DND-41 (cell line): ENCODE data around the gene EAF1.
A peak's percentile ranks its signal among the peaks of the same experiment; 100 is the strongest.

Experiments
- ATAC-seq: fragments of 200-7000 bp; cut with Tn5 transposase; 3 replicates; pipeline ENCODE4 v1.9.1; 2021; ENCODE audit warnings: low read depth; ENCODE audit not compliant: insufficient read depth
- DNase-seq: peaks from one replicate; pipeline ENCODE4 v3.0.0-alpha.2; 2020
- H2AFZ ChIP-seq: 2 replicates; pipeline ENCODE4 v1.6.0; 2012; ENCODE audit warnings: low read depth, low read length
- H3K27ac ChIP-seq: 2 replicates; pipeline ENCODE4 v1.5.1; 2012; ENCODE audit warnings: low read length, inconsistent platforms
- H3K27me3 ChIP-seq: fragments of 200-600 bp; sonication (generic); 2 replicates; pipeline ENCODE4 v1.6.0; 2012; ENCODE audit warnings: low read length, mild to moderate bottlenecking, inconsistent platforms; ENCODE audit not compliant: insufficient read depth, poor library complexity
- H3K36me3 ChIP-seq: 2 replicates; pipeline ENCODE4 v1.5.1; 2012; ENCODE audit warnings: low read length, inconsistent platforms; ENCODE audit not compliant: insufficient read depth
- H3K4me1 ChIP-seq: 2 replicates; pipeline ENCODE4 v1.5.1; 2012; ENCODE audit warnings: mild to moderate bottlenecking, low read length; ENCODE audit not compliant: insufficient read depth
- H3K4me2 ChIP-seq: 2 replicates; pipeline ENCODE4 v1.6.0; 2012; ENCODE audit warnings: mild to moderate bottlenecking, moderate library complexity, low read length, inconsistent platforms; ENCODE audit not compliant: insufficient read depth
- H3K4me3 ChIP-seq, 2 experiments: fragments of 200-600 bp in 1 of 2; shearing (Covaris generic) in 1 of 2; 2 replicates each; pipeline ENCODE4 v1.5.1; 2012 to 2016; ENCODE audit warnings: inconsistent platforms in 2 of 2, low read length in 2 of 2, mild to moderate bottlenecking in 2 of 2, low read depth in 1 of 2, moderate library complexity in 1 of 2
- H3K79me2 ChIP-seq: 2 replicates; pipeline ENCODE4 v1.6.0; 2012; ENCODE audit warnings: low read length, inconsistent platforms; ENCODE audit not compliant: insufficient read depth
- H3K9ac ChIP-seq: 2 replicates; pipeline ENCODE4 v1.6.0; 2012; ENCODE audit warnings: low read depth, mild to moderate bottlenecking, inconsistent platforms, low read length, moderate library complexity
- H3K9me3 ChIP-seq: 2 replicates; pipeline ENCODE4 v1.5.1; 2012; ENCODE audit warnings: low read length, moderate library complexity, mild to moderate bottlenecking, inconsistent platforms; ENCODE audit not compliant: insufficient read depth, severe bottlenecking
- H4K20me1 ChIP-seq: 2 replicates; pipeline ENCODE4 v1.6.0; 2012; ENCODE audit warnings: low read length; ENCODE audit not compliant: insufficient read depth
- EZH2 ChIP-seq: IDR thresholded peaks from 3 replicates; pipeline ENCODE4 v1.6.1; 2012; ENCODE audit warnings: borderline replicate concordance, low read depth, mild to moderate bottlenecking, moderate library complexity, low read length, inconsistent platforms; ENCODE audit not compliant: severe bottlenecking
- TF ChIP-seq, protein P1 (sequence below): IDR thresholded peaks from 2 replicates; pipeline ENCODE4 v1.5.1; 2012; ENCODE audit warnings: borderline replicate concordance, low read length, moderate library complexity, mild to moderate bottlenecking; ENCODE audit not compliant: poor library complexity, severe bottlenecking; ENCODE audit errors: extremely low read depth

EAF1 gene

DNA sequence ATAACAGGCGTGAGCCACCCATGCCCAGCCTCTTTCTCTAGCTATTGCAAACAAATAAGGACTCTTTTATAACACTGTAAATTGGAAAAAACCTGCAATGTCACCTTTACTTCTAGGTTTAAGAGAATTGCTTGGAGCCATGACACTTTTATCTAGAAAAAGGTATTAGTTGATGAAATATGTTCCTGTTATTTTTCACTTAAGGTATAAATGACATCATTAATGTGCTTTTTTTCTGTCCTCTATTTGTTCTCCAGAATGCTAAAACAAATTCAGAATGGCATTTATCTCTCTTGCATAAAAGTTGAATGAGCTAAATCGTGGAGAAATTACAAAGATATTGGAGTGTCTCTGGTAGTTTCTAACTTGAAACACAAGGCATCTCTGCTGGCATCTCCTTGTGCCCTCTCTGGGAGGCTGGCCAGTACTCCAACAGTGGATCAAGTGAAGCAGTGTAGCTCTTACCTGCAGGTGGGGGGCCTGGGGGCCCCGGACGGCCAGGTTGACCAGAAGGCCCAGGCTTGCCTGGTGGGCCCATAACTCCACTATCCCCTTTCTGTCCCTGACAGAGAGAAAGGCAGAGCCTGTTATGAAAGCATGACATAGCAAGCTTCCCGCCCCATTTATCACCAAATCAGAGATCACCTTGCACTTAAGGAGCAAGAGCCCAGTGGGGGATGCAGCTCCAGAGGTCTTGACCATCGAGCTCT is 38.6 kb downstream of the EAF1 start:
- Histone ChIP-seq H3K4me1 (peaks cover 35% of the 10 kb centered on the region), H3K36me3 (no peaks in the 10 kb centered on the region), H3K9ac (no peak overlapping the region), H3K9me3 (no peaks in the 10 kb centered on the region), H3K27ac (no peak overlapping the region), H3K4me2 (no peak overlapping the region), H3K27me3 (no peaks in the 10 kb centered on the region), H3K79me2 (no peaks in the 10 kb centered on the region), H4K20me1 (no peaks in the 10 kb centered on the region), H2AFZ (no peak overlapping the region), H3K4me3 (no peak overlapping the region)
- ATAC-seq, result no peak
- TF ChIP-seq EZH2, result no peak
- TF ChIP-seq, protein P1, sequence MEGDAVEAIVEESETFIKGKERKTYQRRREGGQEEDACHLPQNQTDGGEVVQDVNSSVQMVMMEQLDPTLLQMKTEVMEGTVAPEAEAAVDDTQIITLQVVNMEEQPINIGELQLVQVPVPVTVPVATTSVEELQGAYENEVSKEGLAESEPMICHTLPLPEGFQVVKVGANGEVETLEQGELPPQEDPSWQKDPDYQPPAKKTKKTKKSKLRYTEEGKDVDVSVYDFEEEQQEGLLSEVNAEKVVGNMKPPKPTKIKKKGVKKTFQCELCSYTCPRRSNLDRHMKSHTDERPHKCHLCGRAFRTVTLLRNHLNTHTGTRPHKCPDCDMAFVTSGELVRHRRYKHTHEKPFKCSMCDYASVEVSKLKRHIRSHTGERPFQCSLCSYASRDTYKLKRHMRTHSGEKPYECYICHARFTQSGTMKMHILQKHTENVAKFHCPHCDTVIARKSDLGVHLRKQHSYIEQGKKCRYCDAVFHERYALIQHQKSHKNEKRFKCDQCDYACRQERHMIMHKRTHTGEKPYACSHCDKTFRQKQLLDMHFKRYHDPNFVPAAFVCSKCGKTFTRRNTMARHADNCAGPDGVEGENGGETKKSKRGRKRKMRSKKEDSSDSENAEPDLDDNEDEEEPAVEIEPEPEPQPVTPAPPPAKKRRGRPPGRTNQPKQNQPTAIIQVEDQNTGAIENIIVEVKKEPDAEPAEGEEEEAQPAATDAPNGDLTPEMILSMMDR, result no peak
- DNase-seq, result no peak

DNA sequence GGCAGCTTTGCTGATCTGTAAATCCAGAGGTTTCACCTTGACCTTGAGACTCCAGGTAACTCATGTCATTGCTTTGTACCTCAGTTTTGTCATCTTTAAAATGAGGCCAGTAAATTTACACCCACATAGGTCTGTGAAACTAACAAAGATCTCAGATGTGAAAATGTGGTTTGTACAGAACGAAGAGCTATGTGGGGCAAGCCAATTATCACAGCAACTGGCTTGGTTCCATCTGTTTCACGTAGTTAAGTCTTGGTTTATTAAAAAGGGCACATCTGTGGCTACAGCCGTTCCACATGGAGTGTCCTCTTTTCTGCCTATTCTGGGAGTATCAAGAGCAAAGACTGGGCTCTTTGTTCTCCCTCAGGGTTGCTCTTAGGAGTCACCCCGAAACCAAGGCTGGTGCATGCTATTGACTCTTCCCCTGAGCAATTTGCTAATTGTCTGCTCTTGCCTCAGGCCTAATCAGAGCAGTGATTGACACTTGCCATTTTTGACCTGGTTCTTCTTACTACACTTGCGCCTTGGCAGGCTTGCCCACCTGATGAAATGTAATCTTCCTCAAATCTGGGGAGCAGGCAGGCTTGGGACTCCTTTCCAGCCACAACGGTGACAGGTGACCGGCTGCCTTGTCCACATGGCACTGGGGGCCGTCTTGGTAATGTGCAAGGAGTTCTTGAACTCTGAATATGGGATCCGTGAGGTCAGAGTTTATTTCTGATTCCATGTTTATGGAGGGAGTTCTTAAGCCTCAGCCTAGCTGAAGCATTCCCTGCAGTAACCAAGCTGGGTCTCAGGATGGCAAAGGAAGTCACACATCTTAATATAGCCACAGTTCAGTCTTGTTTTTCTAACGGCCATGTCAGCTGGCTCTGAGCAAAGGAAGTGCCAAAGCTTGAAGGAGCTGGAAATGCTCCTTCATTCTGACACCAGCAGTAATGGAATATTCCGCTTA is 40.1 kb downstream of the EAF1 start:
- Histone ChIP-seq H3K9me3 (no peaks in the 10 kb centered on the region), H3K27ac (peak overlapping the region; percentile 34), H3K79me2 (no peaks in the 10 kb centered on the region), H3K27me3 (no peaks in the 10 kb centered on the region), H3K9ac (no peak overlapping the region), H2AFZ (peak overlapping the region; percentile 36), H3K4me2 (no peak overlapping the region), H3K36me3 (no peaks in the 10 kb centered on the region), H4K20me1 (no peaks in the 10 kb centered on the region), H3K4me1 (peaks cover 21% of the 10 kb centered on the region), H3K4me3 (no peak overlapping the region)
- ATAC-seq (peak; percentile 62; the same call in 2 of the 3 replicates), DNase-seq (no peak)
- TF ChIP-seq EZH2, result no peak
- TF ChIP-seq, protein P1, result no peak

DNA sequence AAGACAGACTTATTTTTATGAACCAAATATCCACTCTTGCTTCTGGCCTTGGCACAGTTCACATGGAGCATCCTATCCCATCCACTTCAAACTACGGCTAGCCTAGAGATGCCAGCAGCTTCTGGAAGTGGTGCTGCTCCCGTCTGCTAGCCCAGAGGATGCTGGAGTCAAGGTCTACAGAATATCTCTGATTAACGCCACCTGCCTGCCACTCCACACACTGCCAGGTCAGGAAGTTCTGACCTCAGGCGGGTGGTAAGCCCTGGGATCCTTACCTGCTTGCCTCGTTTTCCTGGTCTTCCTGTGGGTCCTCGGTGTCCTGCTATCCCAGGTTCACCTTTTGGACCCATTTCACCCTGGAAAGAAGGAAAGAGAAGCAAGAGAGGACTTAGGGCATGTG is 42.9 kb downstream of the EAF1 start:
- no peaks in the 10 kb centered on the region for H3K36me3 ChIP-seq
- H3K4me2 ChIP-seq, result no peak overlapping the region
- no peak for DNase-seq
- H3K27ac ChIP-seq, result no peak overlapping the region
- ATAC-seq, result no peak
- TF ChIP-seq EZH2, result no peak
- TF ChIP-seq, protein P1, result peak; percentile 28
- no peaks in the 10 kb centered on the region for H3K79me2 ChIP-seq
- no peak overlapping the region for H3K4me3 ChIP-seq
- H3K4me1 ChIP-seq, result peaks cover 15% of the 10 kb centered on the region
- H3K27me3 ChIP-seq, result no peaks in the 10 kb centered on the region
- no peak overlapping the region for H2AFZ ChIP-seq
- H3K9me3 ChIP-seq, result no peaks in the 10 kb centered on the region
- H3K9ac ChIP-seq, result no peak overlapping the region
- no peaks in the 10 kb centered on the region for H4K20me1 ChIP-seq
